ENCODE measurements around the gene GPT2. TPM values are rescaled to one million over a fixed set of nuclear protein-coding genes. Genes with fewer than 3 reads are reported as not detected.
"Not testable (repeated sequence)": the region's sequence is repeated elsewhere in the genome, so short reads cannot be mapped to it uniquely, and the experiment has no call there.

The GPT2 gene
- total RNA-seq, 1 donor from 2014 or later: 6.2 TPM

- H3K4me1 ChIP-seq: no peaks in the 10 kb centered on the region
- H3K9me3 ChIP-seq: no peaks in the 10 kb centered on the region
- ATAC-seq (no peak), DNase-seq (no peak)
- intact Hi-C loops (cut with DNase I): loop anchor here (10.0 kb wide), 1 partner anchor 47 kb away; no protein-coding TSS in a partner anchor
- TF ChIP-seq, protein P1, sequence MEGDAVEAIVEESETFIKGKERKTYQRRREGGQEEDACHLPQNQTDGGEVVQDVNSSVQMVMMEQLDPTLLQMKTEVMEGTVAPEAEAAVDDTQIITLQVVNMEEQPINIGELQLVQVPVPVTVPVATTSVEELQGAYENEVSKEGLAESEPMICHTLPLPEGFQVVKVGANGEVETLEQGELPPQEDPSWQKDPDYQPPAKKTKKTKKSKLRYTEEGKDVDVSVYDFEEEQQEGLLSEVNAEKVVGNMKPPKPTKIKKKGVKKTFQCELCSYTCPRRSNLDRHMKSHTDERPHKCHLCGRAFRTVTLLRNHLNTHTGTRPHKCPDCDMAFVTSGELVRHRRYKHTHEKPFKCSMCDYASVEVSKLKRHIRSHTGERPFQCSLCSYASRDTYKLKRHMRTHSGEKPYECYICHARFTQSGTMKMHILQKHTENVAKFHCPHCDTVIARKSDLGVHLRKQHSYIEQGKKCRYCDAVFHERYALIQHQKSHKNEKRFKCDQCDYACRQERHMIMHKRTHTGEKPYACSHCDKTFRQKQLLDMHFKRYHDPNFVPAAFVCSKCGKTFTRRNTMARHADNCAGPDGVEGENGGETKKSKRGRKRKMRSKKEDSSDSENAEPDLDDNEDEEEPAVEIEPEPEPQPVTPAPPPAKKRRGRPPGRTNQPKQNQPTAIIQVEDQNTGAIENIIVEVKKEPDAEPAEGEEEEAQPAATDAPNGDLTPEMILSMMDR (IDR thresholded peaks at IDR 0.05): no peak
- H3K4me3 ChIP-seq: no peak overlapping the region
- no peak overlapping the region for H3K27ac ChIP-seq
- H3K36me3 ChIP-seq: no peaks in the 10 kb centered on the region
- H3K27me3 ChIP-seq: no peaks in the 10 kb centered on the region
These were observed 26.0 kb upstream of the GPT2 start for GRCh38 chr16:46858151-46858550.

DNA sequence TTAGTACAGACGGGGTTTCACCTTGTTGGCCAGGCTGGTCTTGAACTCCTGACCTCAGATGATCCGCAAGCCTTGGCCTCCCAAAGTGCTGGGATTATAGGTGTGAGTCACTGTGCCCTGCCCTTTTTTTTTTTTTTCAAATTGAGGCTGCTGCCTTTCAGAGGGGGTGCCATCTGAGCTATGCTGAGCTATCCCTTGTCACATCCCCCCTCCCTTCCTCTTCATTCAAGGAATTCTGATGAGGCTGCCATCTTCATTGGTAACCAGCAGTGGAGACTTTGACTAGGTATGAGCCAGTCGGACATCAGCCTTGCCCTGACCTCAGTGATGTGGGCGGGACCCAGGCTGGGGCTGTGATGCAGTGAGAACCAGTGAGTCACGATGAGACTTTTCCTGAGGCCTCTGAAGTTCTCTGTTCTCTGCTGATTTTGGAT lies 24.4 kb upstream of the GPT2 start:
- intact Hi-C loops (cut with DNase I): loop anchor here (10.0 kb wide), 1 partner anchor 45 kb away; no protein-coding TSS in a partner anchor
- H3K4me3 ChIP-seq: no peak overlapping the region
- no peak overlapping the region for H3K27ac ChIP-seq
- TF ChIP-seq, protein P1 (IDR thresholded peaks at IDR 0.05): no peak
- DNase-seq: no peak
- no peaks in the 10 kb centered on the region for H3K9me3 ChIP-seq
- ATAC-seq: peak; percentile 65
- H3K4me1 ChIP-seq: no peaks in the 10 kb centered on the region
- H3K36me3 ChIP-seq: no peaks in the 10 kb centered on the region
- H3K27me3 ChIP-seq: no peaks in the 10 kb centered on the region

- Histone ChIP-seq H3K4me3 (no peak overlapping the region), H3K27ac (no peak overlapping the region), H3K4me1 (no peaks in the 10 kb centered on the region), H3K36me3 (no peaks in the 10 kb centered on the region), H3K27me3 (no peaks in the 10 kb centered on the region), H3K9me3 (no peaks in the 10 kb centered on the region)
- ATAC-seq (no peak), DNase-seq (no peak)
- TF ChIP-seq, protein P1 (IDR thresholded peaks at IDR 0.05): no peak
- intact Hi-C loops (cut with DNase I): no loop called here
These were observed 21.4 kb upstream of the GPT2 start for GRCh38 chr16:46862555-46863447.

DNA sequence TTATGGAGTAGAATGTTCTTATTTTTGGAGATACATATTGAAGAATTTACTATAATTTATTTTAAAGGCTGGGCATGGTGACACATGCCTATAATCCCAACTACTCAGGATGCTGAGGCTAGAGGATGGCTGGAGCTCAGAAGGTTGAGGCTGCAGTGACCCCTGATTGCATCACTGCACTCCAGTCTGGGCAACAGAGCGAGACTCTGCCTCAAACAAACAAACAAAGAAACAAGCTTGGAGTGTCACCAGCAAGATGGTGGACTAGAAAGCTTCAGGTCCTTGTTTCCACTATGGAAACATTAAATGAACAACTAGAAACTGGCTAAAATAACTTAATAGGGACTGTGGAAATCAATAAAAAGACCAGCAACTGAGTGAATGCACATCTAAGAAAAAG lies 17.9 kb upstream of the GPT2 start:
- H3K27ac ChIP-seq: no peak overlapping the region
- TF ChIP-seq, protein P1 (IDR thresholded peaks at IDR 0.05): no peak
- no peaks in the 10 kb centered on the region for H3K9me3 ChIP-seq
- no peaks in the 10 kb centered on the region for H3K27me3 ChIP-seq
- H3K4me3 ChIP-seq: no peak overlapping the region
- no peak for DNase-seq
- no peaks in the 10 kb centered on the region for H3K36me3 ChIP-seq
- H3K4me1 ChIP-seq: no peaks in the 10 kb centered on the region
- no peak for ATAC-seq
- intact Hi-C loops (cut with DNase I): no loop called here

- H3K9me3 ChIP-seq; H3K4me1 ChIP-seq; H3K27me3 ChIP-seq; intact Hi-C loops (cut with DNase I); H3K27ac ChIP-seq; H3K36me3 ChIP-seq; ATAC-seq; DNase-seq; H3K4me3 ChIP-seq: not testable (repeated sequence)
These were observed 16.7 kb upstream of the GPT2 start for GRCh38 chr16:46867486-46867885.

GRCh38 chr16:46868891-46869290 lies 15.3 kb upstream of the GPT2 start:
- H3K27me3 ChIP-seq; H3K4me3 ChIP-seq; H3K9me3 ChIP-seq; intact Hi-C loops (cut with DNase I); H3K27ac ChIP-seq; DNase-seq; H3K4me1 ChIP-seq; H3K36me3 ChIP-seq; ATAC-seq: not testable (repeated sequence)
